ENCODE data around the gene UCN.

- no peak for TF ChIP-seq POLR2A (IDR thresholded peaks at IDR 0.05; ENCODE audit: low read depth, low read length)
- TF ChIP-seq POU2F2 (IDR thresholded peaks at IDR 0.05; ENCODE audit: low read depth, low read length) = no peak
Measured at GRCh38 chr2:27296481-27296880, 11.8 kb downstream of the UCN start.
